Measurements from ENCODE around the gene STAT1. TPM values are rescaled to one million over a fixed set of nuclear protein-coding genes. Genes with fewer than 3 reads are reported as not detected.
A peak's percentile ranks its signal among the peaks of the same experiment; 100 is the strongest.

The STAT1 gene
- total and polyA plus RNA-seq, 9 of the 15 experiments (the other 6 are each of a cell fraction or from before 2014, with no cell fraction given): 8.7 to 34.4 (median 26.8) TPM

DNA sequence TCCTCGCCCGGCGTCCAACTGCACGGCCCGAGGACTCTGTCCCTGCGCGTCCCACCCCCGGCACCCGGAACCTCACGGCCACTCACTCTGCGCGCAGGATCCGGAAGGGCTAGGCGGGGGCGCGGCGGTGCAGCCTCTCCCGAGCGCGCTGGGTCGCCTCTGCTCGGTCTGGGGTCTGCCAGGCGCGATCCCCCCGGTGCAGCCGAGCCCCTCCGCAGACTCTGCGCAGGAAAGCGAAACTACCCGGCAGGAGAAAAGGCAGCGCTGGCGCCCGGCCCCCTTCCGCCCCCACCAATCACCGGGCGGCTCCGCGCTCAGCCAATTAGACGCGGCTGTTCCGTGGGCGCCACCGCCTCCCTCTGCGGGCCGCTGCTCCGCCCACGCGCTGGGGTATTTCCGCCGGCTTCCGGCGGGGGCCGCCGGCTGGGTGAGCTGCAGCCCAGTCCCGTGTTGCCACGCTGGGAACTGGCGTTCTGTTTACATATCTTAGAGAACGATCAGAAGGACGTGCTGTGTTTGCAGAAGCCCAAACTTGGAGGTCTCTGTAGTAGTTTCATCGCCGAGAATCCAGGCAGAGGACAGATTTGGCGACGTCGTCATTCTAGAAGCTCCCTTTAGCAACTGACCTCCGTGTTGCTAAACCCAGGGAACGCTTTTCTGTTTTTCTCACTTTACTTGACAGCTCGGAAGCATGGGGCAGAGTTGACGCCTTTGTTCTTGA is at the start of gene STAT1 (continued):
- peak; percentile 91 for TF ChIP-seq ETV1 (tag; conservative IDR thresholded peaks at IDR 0.05; ENCODE audit: low read depth)
- no peak for TF ChIP-seq EWSR1 (IDR thresholded peaks at IDR 0.05; ENCODE audit: borderline replicate concordance, low read depth, partially characterized antibody)
- no peak for TF ChIP-seq JUNB (CRISPR knock-in tag; conservative IDR thresholded peaks at IDR 0.05)
- TF ChIP-seq YBX1 (IDR thresholded peaks at IDR 0.05): no peak
- no peak for TF ChIP-seq RBM34 (IDR thresholded peaks at IDR 0.05; ENCODE audit: borderline replicate concordance, insufficient read depth, low read length)
- peak; percentile 83; the same call in 1 of the 2 replicates for TF ChIP-seq PHF8 (IDR thresholded peaks at IDR 0.05; ENCODE audit: borderline replicate concordance, low read length)
- TF ChIP-seq, protein P1, sequence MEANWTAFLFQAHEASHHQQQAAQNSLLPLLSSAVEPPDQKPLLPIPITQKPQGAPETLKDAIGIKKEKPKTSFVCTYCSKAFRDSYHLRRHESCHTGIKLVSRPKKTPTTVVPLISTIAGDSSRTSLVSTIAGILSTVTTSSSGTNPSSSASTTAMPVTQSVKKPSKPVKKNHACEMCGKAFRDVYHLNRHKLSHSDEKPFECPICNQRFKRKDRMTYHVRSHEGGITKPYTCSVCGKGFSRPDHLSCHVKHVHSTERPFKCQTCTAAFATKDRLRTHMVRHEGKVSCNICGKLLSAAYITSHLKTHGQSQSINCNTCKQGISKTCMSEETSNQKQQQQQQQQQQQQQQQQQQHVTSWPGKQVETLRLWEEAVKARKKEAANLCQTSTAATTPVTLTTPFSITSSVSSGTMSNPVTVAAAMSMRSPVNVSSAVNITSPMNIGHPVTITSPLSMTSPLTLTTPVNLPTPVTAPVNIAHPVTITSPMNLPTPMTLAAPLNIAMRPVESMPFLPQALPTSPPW (CRISPR knock-in tag; IDR thresholded peaks at IDR 0.05): peak; percentile 90
- TF ChIP-seq ZNF445 (CRISPR knock-in tag; IDR thresholded peaks at IDR 0.05; ENCODE audit: low read depth): no peak
- TF ChIP-seq FOXA3 (CRISPR knock-in tag; conservative IDR thresholded peaks at IDR 0.05 in 1 of 2, IDR thresholded peaks at IDR 0.05 in 1 of 2): peak in 1 of 2 experiments; percentile 35; a peak in 1 of 4 replicates
- no peak for TF ChIP-seq NR4A1 (CRISPR knock-in tag; IDR thresholded peaks at IDR 0.05)
- peak; percentile 31; the same call in 1 of the 2 replicates for TF ChIP-seq NR4A1 (tag; IDR thresholded peaks at IDR 0.05)
- no peak for TF ChIP-seq EHMT2 (IDR thresholded peaks at IDR 0.05)
- TF ChIP-seq PTBP1 (IDR thresholded peaks at IDR 0.05; ENCODE audit: low read depth, low read length): 0 out of 2 replicates have a peak, but pooled peaks have one; percentile 27
- peak; percentile 83 for TF ChIP-seq TAF1 (IDR thresholded peaks at IDR 0.05; ENCODE audit: control insufficient read depth, extremely low read depth, insufficient read depth, low read length, severe bottlenecking)
- TF ChIP-seq, protein P2, sequence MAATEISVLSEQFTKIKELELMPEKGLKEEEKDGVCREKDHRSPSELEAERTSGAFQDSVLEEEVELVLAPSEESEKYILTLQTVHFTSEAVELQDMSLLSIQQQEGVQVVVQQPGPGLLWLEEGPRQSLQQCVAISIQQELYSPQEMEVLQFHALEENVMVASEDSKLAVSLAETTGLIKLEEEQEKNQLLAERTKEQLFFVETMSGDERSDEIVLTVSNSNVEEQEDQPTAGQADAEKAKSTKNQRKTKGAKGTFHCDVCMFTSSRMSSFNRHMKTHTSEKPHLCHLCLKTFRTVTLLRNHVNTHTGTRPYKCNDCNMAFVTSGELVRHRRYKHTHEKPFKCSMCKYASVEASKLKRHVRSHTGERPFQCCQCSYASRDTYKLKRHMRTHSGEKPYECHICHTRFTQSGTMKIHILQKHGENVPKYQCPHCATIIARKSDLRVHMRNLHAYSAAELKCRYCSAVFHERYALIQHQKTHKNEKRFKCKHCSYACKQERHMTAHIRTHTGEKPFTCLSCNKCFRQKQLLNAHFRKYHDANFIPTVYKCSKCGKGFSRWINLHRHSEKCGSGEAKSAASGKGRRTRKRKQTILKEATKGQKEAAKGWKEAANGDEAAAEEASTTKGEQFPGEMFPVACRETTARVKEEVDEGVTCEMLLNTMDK (IDR thresholded peaks at IDR 0.05; ENCODE audit: borderline replicate concordance, insufficient read depth, low read depth, low read length, poor library complexity, severe bottlenecking): peak; percentile 12
- peak; percentile 12 for TF ChIP-seq SP2 (IDR thresholded peaks at IDR 0.05; ENCODE audit: extremely low read depth, low read depth, low read length, poor library complexity, severe bottlenecking)
- TF ChIP-seq SMARCB1 (IDR thresholded peaks at IDR 0.05; ENCODE audit: insufficient read length, low read depth): no peak
- TF ChIP-seq MBD2 (IDR thresholded peaks at IDR 0.05; ENCODE audit: borderline replicate concordance, low read depth): peak; percentile 80; the same call in 1 of the 2 replicates
- peak; percentile 88 for TF ChIP-seq HMGN3 (IDR thresholded peaks at IDR 0.05; ENCODE audit: borderline replicate concordance, extremely low read depth, insufficient read length, low read depth, low read length)
- TF ChIP-seq FOXK1 (CRISPR knock-in tag; IDR thresholded peaks at IDR 0.05; ENCODE audit: borderline replicate concordance): 0 out of 2 replicates have a peak, but pooled peaks have one; percentile 18
- peak; percentile 89 for TF ChIP-seq KDM5B (IDR thresholded peaks at IDR 0.05; ENCODE audit: insufficient replicate concordance, low read depth, low read length)
- TF ChIP-seq BRCA1 (IDR thresholded peaks at IDR 0.05): no peak
- TF ChIP-seq BRCA1 (CRISPR knock-in tag; IDR thresholded peaks at IDR 0.05): no peak

Measured in K562 (cell line).